HK-2 (cell line): ENCODE results near the gene MTMR10.

Experiments
- DNase-seq: peaks from one replicate; pipeline ENCODE4 v3.0.0-alpha.2; 2018; ENCODE audit not compliant: unreplicated experiment

Gene MTMR10

GRCh38 chr15:30991255-30992235 is at the start of gene MTMR10:
TSS of gene MTMR10 (minus strand) at chr15:30991628. CDS start at chr15:30991506, 122 bp downstream.
- DNase-seq: peak; percentile 66

- no peak for DNase-seq
Measured at GRCh38 chr15:31040611-31041010, 49.2 kb upstream of the MTMR10 start.

- DNase-seq: no peak
Measured at GRCh38 chr15:31039961-31040360, 48.5 kb upstream of the MTMR10 start.

- DNase-seq: no peak
Measured at GRCh38 chr15:31037731-31038477, 46.5 kb upstream of the MTMR10 start.

GRCh38 chr15:31036783-31037182 is 45.4 kb upstream of the MTMR10 start:
- no peak for DNase-seq

- no peak for DNase-seq
Measured at GRCh38 chr15:31035610-31036009, 44.2 kb upstream of the MTMR10 start.

- no peak for DNase-seq
Measured at GRCh38 chr15:31034152-31034551, 42.7 kb upstream of the MTMR10 start.

GRCh38 chr15:31032961-31033371 is 41.5 kb upstream of the MTMR10 start:
- DNase-seq: no peak

- DNase-seq: no peak
Measured at GRCh38 chr15:31031471-31032067, 40.1 kb upstream of the MTMR10 start.

- no peak for DNase-seq
Measured at GRCh38 chr15:31027910-31028578, 36.6 kb upstream of the MTMR10 start.

GRCh38 chr15:31025996-31026395 is 34.6 kb upstream of the MTMR10 start:
- DNase-seq: no peak

- DNase-seq: no peak
Measured at GRCh38 chr15:31024979-31025378, 33.6 kb upstream of the MTMR10 start.

- peak; percentile 72 for DNase-seq
Measured at GRCh38 chr15:31024330-31024729, 32.9 kb upstream of the MTMR10 start.

GRCh38 chr15:31023841-31024240 is 32.4 kb upstream of the MTMR10 start:
- no peak for DNase-seq

GRCh38 chr15:31021067-31021665 is 29.7 kb upstream of the MTMR10 start:
- no peak for DNase-seq

- no peak for DNase-seq
Measured at GRCh38 chr15:31020542-31020941, 29.1 kb upstream of the MTMR10 start.

GRCh38 chr15:31019986-31020385 is 28.6 kb upstream of the MTMR10 start:
- DNase-seq: no peak

- no peak for DNase-seq
Measured at GRCh38 chr15:31017311-31017710, 25.9 kb upstream of the MTMR10 start.

GRCh38 chr15:31016446-31016915 is 25.1 kb upstream of the MTMR10 start:
- DNase-seq: no peak

- DNase-seq: no peak
Measured at GRCh38 chr15:31014608-31014925, 23.1 kb upstream of the MTMR10 start.

GRCh38 chr15:31013863-31014607 is 22.6 kb upstream of the MTMR10 start:
- no peak for DNase-seq
